Kidney epithelial cell (primary cell): ENCODE measurements around the gene TMEM229B. TPM values are rescaled to one million over a fixed set of nuclear protein-coding genes. Genes with fewer than 3 reads are reported as not detected.

Source experiments
- DNase-seq: peaks from one replicate; pipeline ENCODE4 v3.0.0-alpha.2; 2010; ENCODE audit warnings: low read depth
- H3K27me3 ChIP-seq: 2 replicates; pipeline ENCODE4 v1.6.0; 2011; ENCODE audit warnings: low read length; ENCODE audit not compliant: control insufficient read depth, insufficient read depth
- H3K36me3 ChIP-seq: 2 replicates; pipeline ENCODE4 v1.5.1; 2011; ENCODE audit warnings: low read length; ENCODE audit not compliant: control insufficient read depth, insufficient read depth
- H3K4me3 ChIP-seq: 2 replicates; pipeline ENCODE4 v1.5.1; 2011; ENCODE audit warnings: low read depth, mild to moderate bottlenecking, control low read depth, low read length
- CTCF ChIP-seq: IDR thresholded peaks from 2 replicates; pipeline ENCODE4 v1.5.1; 2011; ENCODE audit warnings: mild to moderate bottlenecking, moderate library complexity, low read length, control low read depth, inconsistent platforms; ENCODE audit not compliant: insufficient read depth, poor library complexity, severe bottlenecking
- total RNA-seq: library from RNA; depleted of rRNA; stranded (reverse); fragments of >200 nt; gene quantifications from 2 replicates; pipeline ENCODE4 v1.2.3, GENCODE V29; 2015

TMEM229B gene
- total RNA-seq, 1 donor from 2014 or later = 0.21 TPM

- no peak for DNase-seq
- TF ChIP-seq CTCF = no peak
- Histone ChIP-seq H3K4me3 (no peak overlapping the region), H3K36me3 (no peaks in the 10 kb centered on the region), H3K27me3 (no peaks in the 10 kb centered on the region)
Observed at GRCh38 chr14:67424539-67424938, 64.0 kb downstream of the TMEM229B start.

DNA sequence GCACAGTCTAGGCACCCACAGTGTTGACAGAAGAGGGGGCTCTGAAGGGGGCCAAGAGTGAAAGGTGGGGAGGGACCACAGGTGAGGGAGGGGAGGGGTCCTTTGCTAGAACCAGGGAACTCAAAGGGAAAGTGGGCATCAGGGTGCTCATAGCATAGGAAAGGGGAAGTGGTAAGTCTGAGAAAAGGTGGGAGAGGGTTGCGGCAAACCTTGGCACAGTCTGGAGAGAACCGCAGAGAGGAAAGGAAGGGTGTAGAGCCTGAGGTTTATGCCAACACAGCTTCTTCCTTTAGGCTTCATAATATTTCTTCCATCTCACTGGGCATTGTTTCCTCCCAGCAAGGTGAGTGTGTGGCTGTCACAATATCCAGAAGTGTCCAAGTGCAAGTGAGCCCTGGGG, 65.1 kb downstream of the TMEM229B start:
- no peaks in the 10 kb centered on the region for H3K27me3 ChIP-seq
- DNase-seq = no peak
- H3K4me3 ChIP-seq = no peak overlapping the region
- H3K36me3 ChIP-seq = no peaks in the 10 kb centered on the region
- no peak for TF ChIP-seq CTCF

DNA sequence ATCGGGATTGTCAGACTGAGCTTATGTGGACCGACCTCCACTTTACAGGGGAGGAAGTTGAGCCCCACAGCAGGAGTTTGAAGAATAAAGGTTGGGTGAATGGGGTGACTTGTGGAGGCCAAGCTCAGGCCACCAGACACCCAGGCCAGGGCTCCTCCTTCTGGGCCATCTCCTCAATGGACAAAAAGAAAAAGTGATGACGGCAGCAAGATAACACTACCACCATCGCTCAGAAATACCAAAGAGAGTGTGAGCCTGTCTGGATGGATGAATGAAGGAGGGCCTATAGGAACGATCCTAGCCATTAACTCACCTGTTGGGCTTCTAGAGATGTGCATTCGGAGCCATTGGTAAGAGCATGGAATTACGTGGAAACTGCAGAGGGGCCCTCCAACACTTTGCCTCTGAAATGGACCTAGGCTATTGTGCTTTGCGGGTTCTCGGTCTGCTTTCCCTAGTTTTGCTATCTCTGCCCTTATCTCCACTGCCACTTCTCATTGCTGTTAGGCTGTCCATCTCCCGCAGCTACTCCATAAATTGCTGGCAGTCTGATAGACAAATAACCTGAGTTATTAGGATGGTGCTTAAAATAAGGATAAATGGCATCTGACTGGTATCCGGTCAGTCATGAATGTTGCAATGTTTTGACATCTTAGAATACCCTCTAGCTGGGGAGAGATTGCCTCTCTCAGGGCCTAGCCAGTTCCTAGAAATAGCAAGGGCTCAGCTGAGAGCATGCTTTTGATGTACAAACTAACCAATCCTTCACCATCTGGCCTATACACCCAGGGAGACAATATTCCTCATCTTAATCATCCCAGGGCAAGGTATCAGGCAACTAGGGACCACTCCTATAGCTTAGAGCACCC, 66.9 kb downstream of the TMEM229B start:
- no peak for TF ChIP-seq CTCF
- no peaks in the 10 kb centered on the region for H3K27me3 ChIP-seq
- H3K4me3 ChIP-seq = no peak overlapping the region
- DNase-seq = no peak
- H3K36me3 ChIP-seq = no peaks in the 10 kb centered on the region

Other genes with a start within 250 kb of the TMEM229B start
- gene PALS1, start 247.3 kb downstream of the TMEM229B start, total RNA-seq = 16.2 and 25.3 TPM in 2 replicates
- 135 and 156 TPM in 2 replicates for gene ATP6V1D, start 128.9 kb downstream of the TMEM229B start, total RNA-seq
- gene EIF2S1, start 128.4 kb downstream of the TMEM229B start, total RNA-seq = 75.1 and 88.3 TPM in 2 replicates
- 44.4 and 100 TPM in 2 replicates for gene PLEK2, start 76.6 kb downstream of the TMEM229B start, total RNA-seq
- gene PLEKHH1, start 44.6 kb upstream of the TMEM229B start, total RNA-seq = 9.4 and 11.5 TPM in 2 replicates
- gene PIGH, start 111.5 kb upstream of the TMEM229B start, total RNA-seq = 27.1 and 28.5 TPM in 2 replicates
- gene ARG2, start 131.2 kb upstream of the TMEM229B start, total RNA-seq = 35.0 and 45.6 TPM in 2 replicates
- gene VTI1B, start 185.9 kb upstream of the TMEM229B start, total RNA-seq = 59.1 and 64.3 TPM in 2 replicates
- gene RDH11, start 207.0 kb upstream of the TMEM229B start, total RNA-seq = 77.3 and 78.2 TPM in 2 replicates
- gene RDH12, start 213.2 kb upstream of the TMEM229B start, total RNA-seq = 0.34 TPM in 1 of 2 replicates, not detected in the other